ENCODE measurements around the gene NOL11. TPM values are rescaled to one million over a fixed set of nuclear protein-coding genes. Genes with fewer than 3 reads are reported as not detected.

NOL11 gene
- total and polyA plus RNA-seq, 2 donors (not counting 3 experiments of a cell fraction or from before 2014, with no cell fraction given) = 17.7 to 52.6 TPM

GRCh38 chr17:67696347-67696746 lies 21.4 kb upstream of the NOL11 start:
- intact Hi-C loops (cut with micrococcal nuclease) (no loop called here), dilution Hi-C loops (cut with MboI; ENCODE audit: extremely low pct_ligation_motif_present, low sequenced_read_pairs) (no loop called here)
- Histone ChIP-seq H3K36me3 (ENCODE audit: control insufficient read depth in 2 of 2, extremely low read depth in 1 of 2, insufficient read depth in 2 of 2, low read length in 2 of 2) (no peaks in the 10 kb centered on the region), H3K9me3 (replicated peaks; ENCODE audit: control insufficient read depth, insufficient read depth, low read length) (no peaks in the 10 kb centered on the region), H2AFZ (ENCODE audit: low read depth, low read length) (no peak overlapping the region), H3K9ac (replicated peaks; ENCODE audit: extremely low read depth, insufficient read depth, low read length) (no peak overlapping the region), H3K9me1 (replicated peaks; ENCODE audit: control insufficient read depth, extremely low read depth, insufficient read depth, low read length) (no peaks in the 10 kb centered on the region), H3K4me3 (replicated peaks in 1 of 3; ENCODE audit: insufficient read depth in 1 of 3, low read depth in 1 of 3, low read length in 3 of 3) (no peak overlapping the region), H3K27ac (ENCODE audit: insufficient read depth, low read depth, low read length) (no peak overlapping the region), H3K4me2 (ENCODE audit: insufficient read depth, low read length) (no peak overlapping the region), H3K4me1 (ENCODE audit: control insufficient read depth, extremely low read depth, insufficient read depth, low read length) (no peaks in the 10 kb centered on the region), H3K27me3 (ENCODE audit: control insufficient read depth in 2 of 2, insufficient read depth in 2 of 2, low read length in 2 of 2) (no peaks in the 10 kb centered on the region), H3K79me2 (ENCODE audit: control insufficient read depth, insufficient read depth, low read length) (no peaks in the 10 kb centered on the region), H4K20me1 (replicated peaks; ENCODE audit: control insufficient read depth, extremely low read depth, insufficient read depth, low read length) (no peaks in the 10 kb centered on the region)
- FAIRE-seq (no peak), DNase-seq (ENCODE audit: low read depth, low spot score) (no peak)
- CTCF ChIA-PET = interaction anchor here (0.9 to 1.1 kb wide), 2 partner anchors 221 to 322 kb away, joined by 3 read pairs; no protein-coding TSS in a partner anchor
- TF ChIP-seq MYC (IDR thresholded peaks at IDR 0.05; ENCODE audit: low read depth, low read length) (no peak), GATA2 (IDR thresholded peaks at IDR 0.05; ENCODE audit: insufficient read depth, insufficient read length, low read depth, low read length) (no peak), CTCF (IDR thresholded peaks at IDR 0.05; ENCODE audit: extremely low read depth in 1 of 2, insufficient read depth in 1 of 2, low read depth in 1 of 2, low read length in 2 of 2) (no peak), MAX (IDR thresholded peaks at IDR 0.05; ENCODE audit: insufficient read depth, insufficient read length) (no peak), FOS (IDR thresholded peaks at IDR 0.05; ENCODE audit: borderline replicate concordance, insufficient read depth, low read length) (no peak), EZH2 (IDR thresholded peaks at IDR 0.05; ENCODE audit: borderline replicate concordance, low read depth, low read length, severe bottlenecking) (no peak), POLR2A (IDR thresholded peaks at IDR 0.05; ENCODE audit: low read depth, low read length) (no peak), POLR2AphosphoS5 (IDR thresholded peaks at IDR 0.05; ENCODE audit: insufficient read depth, low read depth, low read length) (no peak), JUN (IDR thresholded peaks at IDR 0.05; ENCODE audit: borderline replicate concordance, insufficient read depth, insufficient read length, low read depth) (no peak)
- POLR2A ChIA-PET = no interaction called here
- BruUV-seq (replicated peaks) = no TSS peak
